ENCODE results near the gene NR1D1.

- TF ChIP-seq POLR2A (IDR thresholded peaks at IDR 0.05; ENCODE audit: extremely low read depth, insufficient read length) (no peak), CTCF (IDR thresholded peaks at IDR 0.05; ENCODE audit: low read depth, low read length) (no peak)
Observed at GRCh38 chr17:40072040-40072734, 28.2 kb downstream of the NR1D1 start.

Measured in NB4 (cell line).